GM19463 (cell line): ENCODE results near the gene KCNJ6.
"Not testable (repeated sequence)": the region's sequence is repeated elsewhere in the genome, so short reads cannot be mapped to it uniquely, and the experiment has no call there.

ENCODE experiments used
- ATAC-seq: cut with Tn5 transposase; IDR thresholded peaks from one replicate; pipeline ENCODE4 v1.9.1; 2021; ENCODE audit warnings: mild to moderate bottlenecking, moderate library complexity; ENCODE audit not compliant: unreplicated experiment

KCNJ6 gene

GRCh38 chr21:37688952-37689659 is 227.2 kb downstream of the KCNJ6 start:
- ATAC-seq, result no peak

GRCh38 chr21:37686991-37687810 is 229.1 kb downstream of the KCNJ6 start:
- no peak for ATAC-seq

- ATAC-seq, result no peak
These were observed 231.7 kb downstream of the KCNJ6 start for GRCh38 chr21:37684547-37684946.

DNA sequence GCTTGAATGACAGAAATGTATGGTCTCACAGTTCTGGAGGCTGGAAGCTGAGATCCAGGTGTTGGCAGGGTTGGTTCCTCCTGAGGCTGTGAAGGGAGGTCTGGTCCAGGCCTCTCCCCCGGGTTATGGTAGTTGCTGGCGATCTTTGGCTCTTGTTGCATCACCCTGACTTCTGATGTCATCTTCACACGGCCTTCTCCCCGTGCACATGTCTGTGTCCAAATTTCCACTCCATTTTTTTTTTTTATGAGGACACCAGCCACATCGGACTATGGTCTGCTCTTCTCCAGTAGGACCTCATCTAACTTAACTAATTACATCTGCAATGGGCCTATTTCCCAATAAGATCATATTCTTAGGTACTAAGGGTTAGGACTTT is 232.2 kb downstream of the KCNJ6 start:
- no peak for ATAC-seq

DNA sequence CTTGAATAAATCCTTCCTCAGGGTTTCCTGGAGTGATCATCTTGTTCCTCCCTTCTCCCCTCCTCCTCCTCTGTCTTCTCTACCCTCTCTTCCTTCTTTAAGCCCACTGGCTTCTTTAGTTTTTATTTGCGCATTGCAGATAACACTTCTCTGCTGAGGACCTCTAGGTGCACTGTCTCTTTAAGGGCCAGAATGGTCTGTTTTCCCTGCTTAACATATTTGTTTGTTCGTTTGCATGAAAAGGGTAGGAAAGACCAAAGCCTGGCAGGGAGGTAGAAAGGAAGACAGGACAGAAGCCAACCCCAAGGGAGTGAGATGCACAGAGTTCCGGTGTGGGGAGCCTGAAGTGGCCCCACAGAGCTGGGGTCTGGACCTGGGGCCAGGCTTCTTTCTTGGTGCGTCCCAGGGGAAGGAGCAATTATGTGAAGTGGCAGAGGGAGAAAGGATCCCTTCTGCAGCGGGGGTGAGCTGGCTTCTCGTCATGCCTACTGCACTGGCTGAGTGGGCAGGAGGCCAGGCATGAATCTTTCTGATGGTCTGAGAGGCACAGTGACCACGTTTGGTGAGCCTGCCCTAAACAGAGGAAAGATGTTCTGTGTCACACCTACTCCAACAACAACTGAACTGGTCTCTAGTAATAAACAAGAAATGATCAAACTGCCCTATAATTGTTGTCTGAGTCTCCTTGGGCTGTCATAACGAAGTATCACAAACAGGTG is 232.7 kb downstream of the KCNJ6 start:
- ATAC-seq, result no peak

DNA sequence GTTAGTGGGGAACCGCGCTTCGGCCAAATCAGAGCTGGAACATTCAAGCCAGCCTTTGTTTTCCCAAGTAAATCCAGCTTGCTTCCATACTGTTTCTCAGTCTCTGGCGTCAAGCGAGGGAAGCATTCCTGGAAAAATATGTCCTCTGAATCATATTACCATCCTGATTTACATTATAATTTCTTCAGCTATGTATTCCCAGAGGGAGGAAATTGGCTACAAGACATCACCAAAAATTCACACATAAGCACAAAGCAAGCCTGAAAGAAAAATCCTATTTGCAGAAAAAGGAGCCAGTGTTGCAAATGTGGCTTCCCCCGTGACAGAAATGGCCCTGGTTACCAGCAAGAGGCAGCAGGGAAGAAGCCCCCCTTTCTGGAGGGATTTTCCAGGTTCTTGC is 233.3 kb downstream of the KCNJ6 start:
- ATAC-seq, result no peak

- no peak for ATAC-seq
These were observed 239.3 kb downstream of the KCNJ6 start for GRCh38 chr21:37677006-37677405.

GRCh38 chr21:37675202-37675801 is 241.0 kb downstream of the KCNJ6 start:
- no peak for ATAC-seq

DNA sequence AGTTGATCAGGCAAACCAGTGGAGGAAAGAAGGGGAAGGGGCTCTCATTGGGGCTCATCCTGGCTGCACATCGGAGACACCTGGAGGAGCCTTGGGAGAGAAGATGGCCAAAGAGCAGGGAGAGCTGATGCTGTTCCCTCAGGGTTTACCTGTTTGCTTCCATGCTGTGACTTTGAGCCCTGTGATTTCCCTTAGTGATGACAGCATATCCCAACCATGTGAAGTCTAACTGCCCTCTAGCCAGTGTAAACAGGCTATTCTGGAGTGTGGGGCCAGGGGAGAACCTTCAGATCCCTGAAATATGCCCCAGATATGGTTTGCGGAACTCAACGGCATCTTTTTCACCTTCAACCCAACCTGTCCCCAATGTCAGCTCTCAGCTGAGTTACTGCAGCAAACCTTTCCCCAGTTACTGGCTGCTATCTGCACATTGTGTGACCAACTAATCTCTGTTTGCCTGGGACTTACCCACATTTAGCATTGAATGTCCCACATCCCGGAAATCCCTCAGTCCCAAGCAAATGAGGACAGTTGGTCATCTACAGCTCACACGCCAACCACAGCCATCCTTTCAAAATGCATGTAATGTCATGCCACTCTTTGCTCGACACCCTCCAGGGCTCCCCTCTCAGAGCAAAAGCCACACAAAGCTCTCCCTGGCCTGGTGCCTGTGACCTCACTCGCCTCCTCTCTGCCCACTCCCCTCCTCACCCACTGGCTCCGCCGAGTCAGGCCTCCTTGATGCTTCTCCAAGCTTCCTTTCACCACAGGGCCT is 242.3 kb downstream of the KCNJ6 start:
- ATAC-seq, result no peak

GRCh38 chr21:37671381-37671780 is 244.9 kb downstream of the KCNJ6 start:
- ATAC-seq, result no peak

- ATAC-seq, result no peak
These were observed 245.4 kb downstream of the KCNJ6 start for GRCh38 chr21:37670883-37671282.

DNA sequence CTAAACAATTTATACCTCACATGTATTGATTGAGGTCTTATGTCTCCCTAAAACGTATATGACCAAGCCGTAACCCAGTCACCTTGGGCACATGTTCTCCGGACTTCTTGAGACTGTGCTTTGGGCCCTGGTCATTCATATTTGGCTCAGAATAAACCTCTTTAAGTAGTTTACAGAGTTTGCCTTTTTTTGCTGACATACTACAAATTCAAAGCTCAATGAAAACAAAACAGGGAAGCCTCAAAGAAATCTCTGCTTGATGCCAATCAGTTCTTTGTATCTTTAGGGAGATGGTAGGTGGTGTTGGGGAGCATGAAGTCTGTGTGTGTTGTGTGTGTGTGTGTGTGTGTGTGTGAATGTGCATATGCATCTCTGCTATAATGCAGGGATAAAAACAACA is 247.0 kb downstream of the KCNJ6 start:
- no peak for ATAC-seq

GRCh38 chr21:37668462-37669239 is 247.6 kb downstream of the KCNJ6 start:
- ATAC-seq, result no peak

DNA sequence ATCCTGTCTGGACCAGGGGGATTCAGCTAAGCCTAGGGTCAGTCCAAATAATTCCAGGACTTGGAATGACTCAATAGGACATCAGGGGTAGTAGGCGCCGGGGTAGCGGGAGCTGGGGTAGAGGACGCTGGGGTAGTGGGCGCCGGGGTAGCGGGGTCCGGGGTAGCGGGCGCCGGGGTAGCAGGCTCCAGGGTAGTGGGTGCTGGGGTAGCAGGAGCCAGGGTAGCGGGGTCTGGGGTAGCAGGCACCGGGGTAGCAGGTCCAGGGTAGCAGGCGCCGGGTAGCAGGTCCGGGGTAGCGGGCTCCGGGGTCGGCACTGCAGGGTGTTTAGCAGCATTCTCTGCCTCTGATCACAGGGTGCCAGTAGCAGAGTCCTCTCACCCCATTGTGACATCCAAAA is 248.9 kb downstream of the KCNJ6 start:
- ATAC-seq, result no peak

- no peak for ATAC-seq
These were observed 250.8 kb downstream of the KCNJ6 start for GRCh38 chr21:37665230-37666024.

DNA sequence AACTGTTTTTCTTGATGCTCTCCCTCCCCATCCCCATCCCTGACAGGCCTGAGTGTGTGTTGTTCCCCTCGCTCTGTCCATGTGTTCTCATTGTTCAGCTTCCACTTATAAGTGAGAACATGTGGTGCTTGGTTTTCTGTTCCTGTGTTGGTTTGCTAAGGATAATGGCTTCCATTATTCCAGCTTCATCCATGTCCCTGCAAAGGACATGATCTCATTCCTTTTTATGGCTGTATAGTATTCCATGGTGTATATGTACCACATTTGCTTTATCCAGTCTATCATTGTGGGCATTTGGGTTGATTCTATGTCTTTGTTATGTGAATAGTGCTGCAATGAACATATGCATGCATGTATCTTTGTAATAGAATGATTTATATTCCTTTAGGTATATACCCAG is 254.0 kb downstream of the KCNJ6 start:
- not testable (repeated sequence) for ATAC-seq

GRCh38 chr21:37660709-37661108 is 255.5 kb downstream of the KCNJ6 start:
- ATAC-seq, result no peak

- no peak for ATAC-seq
These were observed 256.4 kb downstream of the KCNJ6 start for GRCh38 chr21:37659874-37660273.
